Esophagus squamous epithelium (tissue), 5 donors: ENCODE data around the gene CHMP1B. TPM values are rescaled to one million over a fixed set of nuclear protein-coding genes. Genes with fewer than 3 reads are reported as not detected.

Source experiments
- DNase-seq: peaks from one replicate; lab custom pipeline; 2025; lab: John Stamatoyannopoulos, UW
- H3K27ac ChIP-seq, 4 donors: fragments of 200-600 bp; sonication (generic); one replicate each; pipeline ENCODE4 v1.5.1; 2016 to 2019; ENCODE audit warnings: mild to moderate bottlenecking in 1 of 4
- H3K27me3 ChIP-seq, 4 donors: fragments of 200-600 bp; sonication (generic); 1 replicate in 3 of 4; 2 replicates in 1 of 4; pipeline versions ENCODE4 v1.5.1 to v1.6.0; 2017 to 2021; ENCODE audit warnings: antibody characterized with exemption in 1 of 4
- H3K36me3 ChIP-seq, 3 donors: fragments of 200-600 bp; sonication (generic); one replicate each; pipeline ENCODE4 v1.5.1; 2016 to 2019
- H3K4me1 ChIP-seq, 3 donors: fragments of 200-600 bp; sonication (generic); one replicate each; pipeline ENCODE4 v1.5.1; 2017 to 2019
- H3K4me3 ChIP-seq, 4 donors: fragments of 200-600 bp; sonication (generic); 1 replicate in 3 of 4; 2 replicates in 1 of 4; pipeline ENCODE4 v1.5.1; 2016 to 2019; ENCODE audit warnings: mild to moderate bottlenecking in 2 of 4, moderate library complexity in 1 of 4
- H3K9me3 ChIP-seq, 3 donors: fragments of 200-600 bp; sonication (generic); one replicate each; pipeline ENCODE4 v1.5.1; 2016 to 2019
- POLR2A ChIP-seq, 4 donors: fragments of 450-650 bp; IDR thresholded peaks; one replicate each; pipeline ENCODE4 v1.6.1; 2017; ENCODE audit warnings: antibody characterized with exemption in 4 of 4, mild to moderate bottlenecking in 4 of 4, moderate library complexity in 3 of 4
- WGBS, 2 donors: methylation state at CpG; one replicate each; pipeline ENCODE4 v1.1.5; 2018; 5-methylcytosine and 5-hydroxymethylcytosine counted together
- intact Hi-C: fragments of 100-400 bp; cut with DNase I; formaldehyde crosslinking; loops from one replicate; pipeline ENCODE4 v1.15.0; 2022
- total RNA-seq, 4 donors: library from RNA; depleted of rRNA; stranded (reverse); fragments of >200 nt; gene quantifications; one replicate each; pipeline ENCODE4 v1.1.0, GENCODE V29; 2016
- TF ChIP-seq, protein P1 (sequence below), 6 experiments: fragments of 450-650 bp in 4 of 6; fragments of 200-600 bp in 2 of 6; sonication (generic) in 2 of 6; IDR thresholded peaks; one replicate each; pipeline ENCODE4 v1.5.1; 2016 to 2019; ENCODE audit warnings: antibody characterized with exemption in 6 of 6, mild to moderate bottlenecking in 4 of 6, moderate library complexity in 4 of 6
- donor health status: DM: yes; HTN: yes; CAD: no.

The CHMP1B gene
- total RNA-seq, 4 donors from 2014 or later = 35.3 to 48.3 (median 42.3) TPM

DNA sequence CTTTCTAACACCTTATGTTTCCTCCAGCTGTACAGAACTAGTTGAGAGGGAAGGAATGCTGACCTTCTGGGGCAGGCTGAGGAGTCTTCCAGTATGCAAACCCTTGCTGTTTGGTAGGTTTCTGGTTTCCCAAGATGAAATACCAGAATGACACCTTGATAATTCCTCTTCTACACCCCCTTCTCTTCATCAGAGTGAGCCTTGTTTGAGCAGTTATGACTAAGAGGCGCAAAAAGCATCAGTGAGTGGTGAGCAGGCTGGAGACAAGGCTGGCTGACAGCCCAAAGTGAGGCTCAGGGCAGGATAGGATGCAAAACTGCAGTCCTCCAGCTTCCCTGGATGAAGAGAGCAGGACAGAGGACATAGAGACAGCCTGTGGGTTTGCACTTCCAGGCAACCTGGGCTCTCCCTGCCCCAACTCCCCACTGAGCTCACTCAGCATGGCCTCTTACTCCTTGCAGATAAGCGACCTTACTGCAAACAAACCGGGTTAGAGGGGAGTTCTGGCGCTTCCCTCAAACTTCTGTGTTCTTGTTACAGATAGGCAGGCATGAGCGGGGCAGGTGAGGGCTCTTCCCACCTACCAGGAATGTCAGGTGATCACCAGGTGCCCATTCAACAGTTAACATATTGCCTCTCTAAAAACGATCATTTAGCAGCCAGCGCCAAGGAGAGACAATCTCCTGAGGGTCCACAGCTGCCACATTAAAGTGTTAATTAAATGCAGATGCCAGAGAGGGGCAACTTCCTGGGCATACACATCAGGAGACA, 51.5 kb downstream of the CHMP1B start:
- Histone ChIP-seq H3K27me3 (no peaks in the 10 kb centered on the region), H3K4me3 (no peak overlapping the region), H3K36me3 (peaks cover 0 to 71% (median 0%) of the 10 kb centered on the region in 3 donors), H3K27ac (no peak overlapping the region), H3K4me1 (peaks cover 8 to 11% (median 8%) of the 10 kb centered on the region in 3 donors), H3K9me3 (no peaks in the 10 kb centered on the region)
- intact Hi-C loops = no loop called here
- 63 to 80% methylated on average over 1 to 5 of the region's 7 CpGs for WGBS, 2 donors
- DNase-seq = no peak
- no peak for TF ChIP-seq POLR2A (IDR thresholded peaks at IDR 0.05)
- TF ChIP-seq, protein P1, sequence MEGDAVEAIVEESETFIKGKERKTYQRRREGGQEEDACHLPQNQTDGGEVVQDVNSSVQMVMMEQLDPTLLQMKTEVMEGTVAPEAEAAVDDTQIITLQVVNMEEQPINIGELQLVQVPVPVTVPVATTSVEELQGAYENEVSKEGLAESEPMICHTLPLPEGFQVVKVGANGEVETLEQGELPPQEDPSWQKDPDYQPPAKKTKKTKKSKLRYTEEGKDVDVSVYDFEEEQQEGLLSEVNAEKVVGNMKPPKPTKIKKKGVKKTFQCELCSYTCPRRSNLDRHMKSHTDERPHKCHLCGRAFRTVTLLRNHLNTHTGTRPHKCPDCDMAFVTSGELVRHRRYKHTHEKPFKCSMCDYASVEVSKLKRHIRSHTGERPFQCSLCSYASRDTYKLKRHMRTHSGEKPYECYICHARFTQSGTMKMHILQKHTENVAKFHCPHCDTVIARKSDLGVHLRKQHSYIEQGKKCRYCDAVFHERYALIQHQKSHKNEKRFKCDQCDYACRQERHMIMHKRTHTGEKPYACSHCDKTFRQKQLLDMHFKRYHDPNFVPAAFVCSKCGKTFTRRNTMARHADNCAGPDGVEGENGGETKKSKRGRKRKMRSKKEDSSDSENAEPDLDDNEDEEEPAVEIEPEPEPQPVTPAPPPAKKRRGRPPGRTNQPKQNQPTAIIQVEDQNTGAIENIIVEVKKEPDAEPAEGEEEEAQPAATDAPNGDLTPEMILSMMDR (IDR thresholded peaks at IDR 0.05) = no peak

Other genes with a start within 250 kb of the CHMP1B start
- not detected for gene SLC35G4, start 241.8 kb upstream of the CHMP1B start, total RNA-seq
- 10 to 100 TPM in 2 of 4 donors, 1 to 10 TPM in 2; 2.4 to 23.4 (median 7.0) TPM for gene GNAL, start 162.1 kb upstream of the CHMP1B start, total RNA-seq
- gene MPPE1, start 56.9 kb downstream of the CHMP1B start, total RNA-seq = 10 to 100 TPM; 13.9 to 22.4 (median 15.6) TPM
- 100 to 1,000 TPM; 121 to 235 (median 164) TPM for gene IMPA2, start 130.1 kb downstream of the CHMP1B start, total RNA-seq
- gene ANKRD62, start 242.4 kb downstream of the CHMP1B start, total RNA-seq = under 1 TPM in 3 of 4 donors, not detected in 1; under 0.01 to 0.97 (median 0.27) TPM